Measurements from ENCODE around the gene CD3D. TPM values are rescaled to one million over a fixed set of nuclear protein-coding genes. Genes with fewer than 3 reads are reported as not detected.

CD3D gene
- total and polyA plus RNA-seq, 12 donors = 0.31 to 6.3 (median 0.97) TPM; not detected in 6

DNA sequence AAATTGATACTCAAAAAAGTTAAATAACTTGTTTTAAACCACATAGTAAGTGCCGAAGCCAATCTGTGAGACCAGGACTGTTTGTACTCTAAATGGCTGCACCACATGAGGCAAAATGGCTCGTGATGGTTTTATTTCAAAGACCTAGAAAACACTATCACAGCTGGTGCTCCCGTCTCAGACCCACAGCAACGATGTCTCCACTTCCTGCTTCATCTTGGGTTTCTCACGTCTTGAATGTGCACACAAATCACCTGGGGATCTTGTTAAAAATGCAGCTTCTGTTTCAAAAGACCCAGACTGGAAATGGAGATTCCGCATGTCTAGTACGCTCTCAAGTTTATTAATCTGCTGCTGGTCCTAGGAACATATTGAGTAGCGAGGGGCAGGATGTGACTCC lies 36.8 kb downstream of the CD3D start:
- ATAC-seq (no peak), DNase-seq (no peak)
- 68 to 69% methylated on average over 8 of the region's 8 CpGs for WGBS, 2 donors
- peaks cover 0 to 25% (median 9%) of the 10 kb centered on the region in 7 donors for H3K27me3 ChIP-seq
- intact Hi-C loops (cut with DNase I) = loop anchor here in 2 of 10 donors (5.0 to 10.0 kb wide), 2 partner anchors 42 to 179 kb away; no protein-coding TSS in a partner anchor
- peak overlapping the region in 1 of 10 donors; percentile 85 for H3K27ac ChIP-seq
- H3K4me1 ChIP-seq = no peaks in the 10 kb centered on the region
- no peaks in the 10 kb centered on the region for H3K9me3 ChIP-seq
- H3K4me3 ChIP-seq = peak overlapping the region in 1 of 10 donors; percentile 47
- TF ChIP-seq, protein P1, sequence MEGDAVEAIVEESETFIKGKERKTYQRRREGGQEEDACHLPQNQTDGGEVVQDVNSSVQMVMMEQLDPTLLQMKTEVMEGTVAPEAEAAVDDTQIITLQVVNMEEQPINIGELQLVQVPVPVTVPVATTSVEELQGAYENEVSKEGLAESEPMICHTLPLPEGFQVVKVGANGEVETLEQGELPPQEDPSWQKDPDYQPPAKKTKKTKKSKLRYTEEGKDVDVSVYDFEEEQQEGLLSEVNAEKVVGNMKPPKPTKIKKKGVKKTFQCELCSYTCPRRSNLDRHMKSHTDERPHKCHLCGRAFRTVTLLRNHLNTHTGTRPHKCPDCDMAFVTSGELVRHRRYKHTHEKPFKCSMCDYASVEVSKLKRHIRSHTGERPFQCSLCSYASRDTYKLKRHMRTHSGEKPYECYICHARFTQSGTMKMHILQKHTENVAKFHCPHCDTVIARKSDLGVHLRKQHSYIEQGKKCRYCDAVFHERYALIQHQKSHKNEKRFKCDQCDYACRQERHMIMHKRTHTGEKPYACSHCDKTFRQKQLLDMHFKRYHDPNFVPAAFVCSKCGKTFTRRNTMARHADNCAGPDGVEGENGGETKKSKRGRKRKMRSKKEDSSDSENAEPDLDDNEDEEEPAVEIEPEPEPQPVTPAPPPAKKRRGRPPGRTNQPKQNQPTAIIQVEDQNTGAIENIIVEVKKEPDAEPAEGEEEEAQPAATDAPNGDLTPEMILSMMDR (IDR thresholded peaks at IDR 0.05) = no peak
- H3K36me3 ChIP-seq = no peaks in the 10 kb centered on the region

DNA sequence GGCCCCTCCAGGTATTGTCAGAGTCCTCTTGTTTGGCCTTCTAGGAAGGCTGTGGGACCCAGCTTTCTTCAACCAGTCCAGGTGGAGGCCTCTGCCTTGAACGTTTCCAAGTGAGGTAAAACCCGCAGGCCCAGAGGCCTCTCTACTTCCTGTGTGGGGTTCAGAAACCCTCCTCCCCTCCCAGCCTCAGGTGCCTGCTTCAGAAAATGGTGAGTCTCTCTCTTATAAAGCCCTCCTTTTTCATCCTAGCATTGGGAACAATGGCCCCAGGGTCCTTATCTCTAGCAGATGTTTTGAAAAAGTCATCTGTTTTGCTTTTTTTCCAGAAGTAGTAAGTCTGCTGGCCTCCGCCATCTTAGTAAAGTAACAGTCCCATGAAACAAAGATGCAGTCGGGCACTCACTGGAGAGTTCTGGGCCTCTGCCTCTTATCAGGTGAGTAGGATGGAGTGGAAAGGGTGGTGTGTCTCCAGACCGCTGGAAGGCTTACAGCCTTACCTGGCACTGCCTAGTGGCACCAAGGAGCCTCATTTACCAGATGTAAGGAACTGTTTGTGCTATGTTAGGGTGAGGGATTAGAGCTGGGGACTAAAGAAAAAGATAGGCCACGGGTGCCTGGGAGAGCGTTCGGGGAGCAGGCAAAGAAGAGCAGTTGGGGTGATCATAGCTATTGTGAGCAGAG lies 37.8 kb downstream of the CD3D start, which contains the start of gene CD3E:
CD3E (plus strand) TSS at position 163 of the 681 bp plus-strand sequence; CDS start at position 386, 223 bp downstream.
- ATAC-seq (no peak), DNase-seq (no peak)
- H3K36me3 ChIP-seq = no peaks in the 10 kb centered on the region
- intact Hi-C loops (cut with DNase I) = loop anchor here in 3 of 10 donors (5.0 to 10.0 kb wide), 3 partner anchors 43 to 180 kb away; no protein-coding TSS in a partner anchor
- no peaks in the 10 kb centered on the region for H3K9me3 ChIP-seq
- WGBS, 2 donors = 81 to 82% methylated on average over 8 of the region's 8 CpGs
- H3K27ac ChIP-seq = peak within 1 kb of the TSS in 1 of 10 donors; percentile 85
- peaks cover 0 to 25% (median 9%) of the 10 kb centered on the region in 7 donors for H3K27me3 ChIP-seq
- H3K4me1 ChIP-seq = no peaks in the 10 kb centered on the region
- TF ChIP-seq, protein P1 (IDR thresholded peaks at IDR 0.05) = no peak
- peak within 1 kb of the TSS in 1 of 10 donors; percentile 47 for H3K4me3 ChIP-seq

DNA sequence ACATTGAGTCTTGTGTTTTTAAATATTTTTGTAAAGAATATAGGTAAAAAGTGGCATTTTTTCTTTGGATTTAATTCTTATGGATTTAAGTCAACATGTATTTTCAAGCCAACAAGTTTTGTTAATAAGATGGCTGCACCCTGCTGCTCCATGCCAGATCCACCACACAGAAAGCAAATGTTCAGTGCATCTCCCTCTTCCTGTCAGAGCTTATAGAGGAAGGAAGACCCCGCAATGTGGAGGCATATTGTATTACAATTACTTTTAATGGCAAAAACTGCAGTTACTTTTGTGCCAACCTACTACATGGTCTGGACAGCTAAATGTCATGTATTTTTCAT lies 38.3 kb downstream of the CD3D start:
- Histone ChIP-seq H3K4me1 (no peaks in the 10 kb centered on the region), H3K9me3 (no peaks in the 10 kb centered on the region), H3K36me3 (no peaks in the 10 kb centered on the region), H3K4me3 (peak overlapping the region in 1 of 10 donors; percentile 47), H3K27ac (peak overlapping the region in 1 of 10 donors; percentile 85), H3K27me3 (peaks cover 0 to 25% (median 9%) of the 10 kb centered on the region in 7 donors)
- no peak for DNase-seq
- intact Hi-C loops (cut with DNase I) = loop anchor here in 2 of 10 donors (5.0 to 10.0 kb wide), 3 partner anchors 43 to 181 kb away; no protein-coding TSS in a partner anchor
- TF ChIP-seq, protein P1 (IDR thresholded peaks at IDR 0.05) = no peak
- ATAC-seq = no peak
- WGBS, 2 donors = 60 to 74% methylated on average over 1 of the region's 1 CpG

DNA sequence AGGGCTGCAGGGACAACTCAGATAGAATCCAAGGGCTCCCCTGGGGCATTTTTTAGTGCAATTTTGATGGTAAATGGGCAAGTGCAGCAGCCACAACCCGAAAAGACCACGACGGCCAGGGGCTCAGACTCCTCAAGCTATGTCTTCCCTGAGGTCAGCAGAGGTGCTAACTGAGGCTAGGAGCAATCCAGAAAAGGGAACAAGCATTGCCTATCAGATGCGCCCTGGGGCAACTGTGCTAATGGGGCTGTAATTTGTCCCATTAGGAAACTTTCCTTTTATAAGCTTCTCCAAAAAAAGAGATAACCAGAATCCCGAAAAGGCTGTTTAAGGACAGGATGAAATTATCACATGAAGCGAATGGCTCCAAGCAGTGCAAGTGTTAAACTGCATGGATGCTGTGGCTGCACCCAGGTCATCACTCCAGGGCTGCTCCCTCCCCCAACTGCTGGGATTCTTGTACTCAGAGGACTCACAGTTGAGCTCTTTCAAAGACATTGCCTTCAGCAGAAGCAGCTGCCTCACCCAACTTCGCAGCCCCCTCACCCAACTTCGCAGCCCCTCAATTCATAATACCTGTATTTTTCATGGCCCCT lies 40.8 kb downstream of the CD3D start:
- intact Hi-C loops (cut with DNase I) = loop anchor here in 2 of 10 donors (5.0 to 10.0 kb wide), 3 partner anchors 46 to 183 kb away; no protein-coding TSS in a partner anchor
- no peak overlapping the region for H3K4me3 ChIP-seq
- TF ChIP-seq, protein P1 (IDR thresholded peaks at IDR 0.05) = no peak
- DNase-seq = no peak
- 61 to 72% methylated on average over 8 of the region's 8 CpGs for WGBS, 2 donors
- H3K27ac ChIP-seq = no peak overlapping the region
- H3K4me1 ChIP-seq = no peaks in the 10 kb centered on the region
- H3K9me3 ChIP-seq = no peaks in the 10 kb centered on the region
- H3K27me3 ChIP-seq = peaks cover 0 to 25% (median 9%) of the 10 kb centered on the region in 7 donors
- H3K36me3 ChIP-seq = no peaks in the 10 kb centered on the region
- no peak for ATAC-seq
